GM19397 (cell line): ENCODE measurements around the gene HOXC11.

Experiments used
- ATAC-seq: cut with Tn5 transposase; IDR thresholded peaks from one replicate; pipeline ENCODE4 v1.9.1; 2021; ENCODE audit warnings: mild to moderate bottlenecking, moderate library complexity; ENCODE audit not compliant: unreplicated experiment

Gene HOXC11

GRCh38 chr12:54019924-54020590 is 47.1 kb downstream of the HOXC11 start:
- ATAC-seq, result no peak

GRCh38 chr12:54020591-54021405 is 47.9 kb downstream of the HOXC11 start:
- ATAC-seq, result no peak

- no peak for ATAC-seq
Observed at GRCh38 chr12:54021432-54022013, 48.6 kb downstream of the HOXC11 start.

GRCh38 chr12:54022960-54023884 is 50.3 kb downstream of the HOXC11 start:
- ATAC-seq, result no peak

- no peak for ATAC-seq
Observed at GRCh38 chr12:54024127-54024526, 51.2 kb downstream of the HOXC11 start.

- no peak for ATAC-seq
Observed at GRCh38 chr12:54024581-54025305, 51.8 kb downstream of the HOXC11 start.

GRCh38 chr12:54025499-54026405 is 52.8 kb downstream of the HOXC11 start:
- ATAC-seq, result no peak

GRCh38 chr12:54026640-54027441 is 53.9 kb downstream of the HOXC11 start:
- ATAC-seq, result no peak
